ENCODE results near the gene CASKIN1. TPM values are rescaled to one million over a fixed set of nuclear protein-coding genes. Genes with fewer than 3 reads are reported as not detected.

CASKIN1 gene
- total and polyA plus RNA-seq, 2 of the 8 experiments (the other 6 are each of a cell fraction or from before 2014, with no cell fraction given): 1.2 to 6.4 TPM

DNA sequence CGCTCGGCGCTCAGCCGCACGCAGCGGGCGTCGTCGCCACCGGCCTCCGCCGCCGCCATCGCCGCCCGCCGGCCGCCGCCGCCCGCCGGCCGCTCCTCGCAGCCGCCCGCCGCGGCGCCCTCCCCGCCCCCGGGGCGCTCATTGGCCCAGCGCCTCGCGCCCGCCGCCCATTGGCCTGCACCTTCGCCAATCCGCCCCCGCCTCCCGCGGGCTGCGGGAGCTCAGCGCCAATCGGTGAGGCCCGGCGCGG lies 18.2 kb upstream of the CASKIN1 start, which contains the start of gene PGP (continued):
- no peak; the same call in 1 of the 2 replicates for TF ChIP-seq SP1 (IDR thresholded peaks at IDR 0.05; ENCODE audit: low read depth, low read length)
- TF ChIP-seq SAP30 (IDR thresholded peaks at IDR 0.05; ENCODE audit: insufficient read depth, insufficient replicate concordance, low read length): no peak
- TF ChIP-seq SP2 (IDR thresholded peaks at IDR 0.05; ENCODE audit: low read length): peak; percentile 68
- no peak for TF ChIP-seq JUND (IDR thresholded peaks at IDR 0.05; ENCODE audit: low read length)
- TF ChIP-seq KDM4A (IDR thresholded peaks at IDR 0.05; ENCODE audit: low read depth, low read length, severe bottlenecking): peak; percentile 20
- TF ChIP-seq RAD21 (IDR thresholded peaks at IDR 0.05 in 1 of 2, conservative IDR thresholded peaks at IDR 0.05 in 1 of 2; ENCODE audit: low read depth in 2 of 2, low read length in 2 of 2): no peak
- TF ChIP-seq RXRA (IDR thresholded peaks at IDR 0.05; ENCODE audit: insufficient read depth, low read depth, low read length): no peak
- no peak for TF ChIP-seq CTBP2 (IDR thresholded peaks at IDR 0.05; ENCODE audit: borderline replicate concordance, insufficient read depth, insufficient read length, low read length)

Measured in H1 (cell line).